ENCODE data around the gene CEBPB. TPM values are rescaled to one million over a fixed set of nuclear protein-coding genes. Genes with fewer than 3 reads are reported as not detected.
"Not testable (repeated sequence)": the region's sequence is repeated elsewhere in the genome, so short reads cannot be mapped to it uniquely, and the experiment has no call there.

CEBPB gene
- total RNA-seq, 1 experiment from 2014 or later: 22.6 TPM

GRCh38 chr20:50153500-50154377 is 36.9 kb upstream of the CEBPB start, which contains the start of gene PEDS1:
TSS of gene PEDS1 (minus strand) at chr20:50153723. CDS start at chr20:50153637, 86 bp downstream.
- Mint-ChIP-seq H3K4me3 (peak within 1 kb of the TSS; percentile 81), H3K9me3 (no peaks in the 10 kb centered on the region), H3K27ac (peak within 1 kb of the TSS in 2 of 3 experiments; percentile 49 to 85; a peak in 2 of 7 replicates), H3K36me3 (ENCODE audit: insufficient read depth in 1 of 3, low read depth in 3 of 3) (peaks cover 10 to 18% (median 15%) of the 10 kb centered on the region in 3 experiments; a peak in 6 of 7 replicates), H3K27me3 (ENCODE audit: low read depth) (peaks cover 15% of the 10 kb centered on the region), H3K4me1 (peaks cover 29 to 41% of the 10 kb centered on the region in 2 experiments)
- Histone ChIP-seq H4K91ac (ENCODE audit: insufficient read length, low read depth, low read length) (no peak within 1 kb of the TSS), H3K9ac (ENCODE audit: extremely low read depth, insufficient read length, low read length) (peak within 1 kb of the TSS; percentile 44), H4K5ac (ENCODE audit: insufficient read length, low read depth, low read length) (no peak within 1 kb of the TSS), H3K56ac (ENCODE audit: insufficient read length, low read depth, low read length) (no peak within 1 kb of the TSS), H3K4me2 (ENCODE audit: insufficient read depth, insufficient read length, low read length) (peak within 1 kb of the TSS; percentile 87), H2BK12ac (ENCODE audit: insufficient read length, low read depth, low read length) (peak within 1 kb of the TSS; percentile 7), H4K8ac (replicated peaks; ENCODE audit: insufficient read length, low read depth, low read length) (no peak within 1 kb of the TSS), H3K79me1 (ENCODE audit: insufficient read depth, low read depth, low read length, poor library complexity, severe bottlenecking) (peaks cover 5% of the 10 kb centered on the region), H2BK5ac (ENCODE audit: insufficient read length, low read length) (no peak within 1 kb of the TSS), H3K79me2 (ENCODE audit: insufficient read depth, low read length) (peaks cover 7% of the 10 kb centered on the region; the same call in 1 of the 2 replicates), H2BK20ac (ENCODE audit: low read depth, low read length, poor library complexity, severe bottlenecking) (no peak within 1 kb of the TSS), H3T11ph (ENCODE audit: low read length) (no peak within 1 kb of the TSS), H3K14ac (ENCODE audit: insufficient read depth, low read length) (peak within 1 kb of the TSS; percentile 71), H3K4me1 (ENCODE audit: insufficient read depth, low read length) (peaks cover 13% of the 10 kb centered on the region; the same call in 1 of the 2 replicates), H4K20me1 (ENCODE audit: control insufficient read depth, insufficient read depth, insufficient read length) (no peaks in the 10 kb centered on the region), H2BK120ac (ENCODE audit: low read depth, low read length, poor library complexity, severe bottlenecking) (no peak within 1 kb of the TSS), H3K23ac (ENCODE audit: insufficient read length, low read depth, low read length) (no peak within 1 kb of the TSS), H2AK5ac (ENCODE audit: insufficient read length, low read length) (no peak within 1 kb of the TSS), H3K23me2 (ENCODE audit: insufficient read length, low read depth, low read length, poor library complexity, severe bottlenecking) (peaks cover 8% of the 10 kb centered on the region), H3K18ac (ENCODE audit: insufficient read length, low read depth, low read length) (peak within 1 kb of the TSS; percentile 7), H2BK15ac (ENCODE audit: low read depth, low read length) (no peak within 1 kb of the TSS), H3K27ac (ENCODE audit: insufficient read length, low read depth, low read length) (no peak within 1 kb of the TSS), H3K4ac (ENCODE audit: low read depth, low read length) (no peak within 1 kb of the TSS), H3K27me3 (ENCODE audit: insufficient read depth, low read length) (no peaks in the 10 kb centered on the region; the same call in 1 of the 2 replicates), H2AFZ (ENCODE audit: low read length) (no peak within 1 kb of the TSS), H3K9me3 (ENCODE audit: control insufficient read depth, low read depth, low read length) (no peaks in the 10 kb centered on the region)
- WGBS (ENCODE audit: extremely low coverage, insufficient read length, low lambda C conversion rate): no CpG with 5 or more reads among the region's 99 CpGs
- DNase-seq: peak; percentile 88
- TF ChIP-seq CTCF (conservative IDR thresholded peaks at IDR 0.05): no peak

GRCh38 chr20:50161494-50161893 is 29.1 kb upstream of the CEBPB start:
- not testable (repeated sequence) for H2BK15ac ChIP-seq (ENCODE audit: low read depth, low read length); H4K8ac ChIP-seq (replicated peaks; ENCODE audit: insufficient read length, low read depth, low read length); H2AFZ ChIP-seq (ENCODE audit: low read length); H3K56ac ChIP-seq (ENCODE audit: insufficient read length, low read depth, low read length); H3K4me2 ChIP-seq (ENCODE audit: insufficient read depth, insufficient read length, low read length); H3K27me3 ChIP-seq (ENCODE audit: insufficient read depth, low read length); H3K9me3 ChIP-seq (ENCODE audit: control insufficient read depth, low read depth, low read length); H3K14ac ChIP-seq (ENCODE audit: insufficient read depth, low read length); H2BK20ac ChIP-seq (ENCODE audit: low read depth, low read length, poor library complexity, severe bottlenecking); H3K4me1 ChIP-seq (ENCODE audit: insufficient read depth, low read length); H3K23ac ChIP-seq (ENCODE audit: insufficient read length, low read depth, low read length); H2BK120ac ChIP-seq (ENCODE audit: low read depth, low read length, poor library complexity, severe bottlenecking); H4K91ac ChIP-seq (ENCODE audit: insufficient read length, low read depth, low read length); H2BK12ac ChIP-seq (ENCODE audit: insufficient read length, low read depth, low read length); H3K9ac ChIP-seq (ENCODE audit: extremely low read depth, insufficient read length, low read length); H3K79me2 ChIP-seq (ENCODE audit: insufficient read depth, low read length); H3K9me3 Mint-ChIP-seq; H3K4ac ChIP-seq (ENCODE audit: low read depth, low read length); H3T11ph ChIP-seq (ENCODE audit: low read length); H3K18ac ChIP-seq (ENCODE audit: insufficient read length, low read depth, low read length); H3K27me3 Mint-ChIP-seq (ENCODE audit: low read depth); H4K5ac ChIP-seq (ENCODE audit: insufficient read length, low read depth, low read length); H3K36me3 Mint-ChIP-seq (ENCODE audit: insufficient read depth in 1 of 3, low read depth in 3 of 3); H3K27ac ChIP-seq (ENCODE audit: insufficient read length, low read depth, low read length); H2AK5ac ChIP-seq (ENCODE audit: insufficient read length, low read length); H4K20me1 ChIP-seq (ENCODE audit: control insufficient read depth, insufficient read depth, insufficient read length); DNase-seq; H2BK5ac ChIP-seq (ENCODE audit: insufficient read length, low read length); H3K23me2 ChIP-seq (ENCODE audit: insufficient read length, low read depth, low read length, poor library complexity, severe bottlenecking); H3K79me1 ChIP-seq (ENCODE audit: insufficient read depth, low read depth, low read length, poor library complexity, severe bottlenecking)
- no CpG with 5 or more reads among the region's 7 CpGs for WGBS (ENCODE audit: extremely low coverage, insufficient read length, low lambda C conversion rate)
- Mint-ChIP-seq H3K27ac (peak overlapping the region in 1 of 3 experiments; percentile 20; a peak in 1 of 7 replicates), H3K4me1 (peaks cover 18 to 22% of the 10 kb centered on the region in 2 experiments), H3K4me3 (peak overlapping the region in 1 of 2 experiments; percentile 21; a peak in 1 of 5 replicates)
